ENCODE results near the gene LARP6. TPM values are rescaled to one million over a fixed set of nuclear protein-coding genes. Genes with fewer than 3 reads are reported as not detected.
A peak's percentile ranks its signal among the peaks of the same experiment; 100 is the strongest.

Gene LARP6
- total and polyA plus RNA-seq, 4 donors = 0.89 to 2.9 (median 1.5) TPM

- no peaks in the 10 kb centered on the region for H3K36me3 ChIP-seq (ENCODE audit: control insufficient read depth in 4 of 4, insufficient read depth in 3 of 4, low read depth in 1 of 4, low read length in 3 of 4)
- no peak overlapping the region for H3K9ac ChIP-seq (ENCODE audit: low read depth in 1 of 2, low read length in 2 of 2)
- peaks cover 0 to 14% (median 9%) of the 10 kb centered on the region in 4 donors for H3K4me1 ChIP-seq (ENCODE audit: control insufficient read depth in 4 of 4, insufficient read depth in 4 of 4, low read length in 3 of 4)
- no peak for DNase-seq (ENCODE audit: low spot score)
- no peaks in the 10 kb centered on the region for H3K27me3 ChIP-seq (ENCODE audit: control insufficient read depth in 4 of 4, insufficient read depth in 4 of 4, low read length in 3 of 4)
- no peak overlapping the region for H3K4me3 ChIP-seq (ENCODE audit: low read depth in 1 of 3, low read length in 3 of 3)
- no peaks in the 10 kb centered on the region for H3K9me3 ChIP-seq (ENCODE audit: control insufficient read depth in 4 of 4, low read length in 3 of 4)
- no peak overlapping the region for H3K27ac ChIP-seq (ENCODE audit: low read depth in 1 of 2, low read length in 2 of 2)
- 43% methylated on average over 6 of the region's 6 CpGs for WGBS
- TF ChIP-seq JUND (IDR thresholded peaks at IDR 0.05) (peak in 1 of 2 donors; percentile 20), FOXA2 (IDR thresholded peaks at IDR 0.05) (peak; percentile 49), HNF4A (conservative IDR thresholded peaks at IDR 0.05) (peak in 1 of 2 donors; percentile 50), TAF1 (conservative IDR thresholded peaks at IDR 0.05) (no peak), RXRA (IDR thresholded peaks at IDR 0.05) (peak in 1 of 2 donors; percentile 50)
Measured at GRCh38 chr15:70835415-70835814, 18.5 kb downstream of the LARP6 start.

DNA sequence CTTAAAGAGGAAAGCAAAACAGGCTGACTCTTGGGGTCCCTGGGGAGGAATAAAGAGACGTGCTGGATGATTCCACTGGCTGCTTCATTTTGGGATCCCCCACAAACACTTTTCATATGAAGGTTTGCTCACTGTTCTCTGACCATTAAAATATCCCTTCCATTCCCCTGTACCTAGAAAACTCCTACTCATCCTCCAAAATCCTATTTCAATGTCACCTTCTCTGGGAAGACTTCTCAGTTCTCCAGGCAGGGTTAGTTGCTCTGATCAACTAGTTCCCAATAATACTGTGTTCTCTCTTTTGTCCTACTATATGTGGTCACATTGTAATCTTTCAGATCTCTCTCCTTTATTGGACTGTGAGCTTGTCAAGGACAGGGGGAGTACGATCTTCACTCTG is 19.0 kb downstream of the LARP6 start:
- Histone ChIP-seq H3K9me3 (ENCODE audit: control insufficient read depth in 4 of 4, low read length in 3 of 4) (no peaks in the 10 kb centered on the region), H3K4me3 (ENCODE audit: low read depth in 1 of 3, low read length in 3 of 3) (no peak overlapping the region), H3K4me1 (ENCODE audit: control insufficient read depth in 4 of 4, insufficient read depth in 4 of 4, low read length in 3 of 4) (peaks cover 0 to 18% (median 13%) of the 10 kb centered on the region in 4 donors), H3K27me3 (ENCODE audit: control insufficient read depth in 4 of 4, insufficient read depth in 4 of 4, low read length in 3 of 4) (no peaks in the 10 kb centered on the region), H3K27ac (ENCODE audit: low read depth in 1 of 2, low read length in 2 of 2) (no peak overlapping the region), H3K9ac (ENCODE audit: low read depth in 1 of 2, low read length in 2 of 2) (no peak overlapping the region), H3K36me3 (ENCODE audit: control insufficient read depth in 4 of 4, insufficient read depth in 3 of 4, low read depth in 1 of 4, low read length in 3 of 4) (no peaks in the 10 kb centered on the region)
- DNase-seq (ENCODE audit: low spot score) = no peak
- WGBS = 89% methylated on average over 2 of the region's 2 CpGs
- TF ChIP-seq FOXA1 (IDR thresholded peaks at IDR 0.05) (no peak), RAD21 (IDR thresholded peaks at IDR 0.05) (no peak)
- TF ChIP-seq, protein P1, sequence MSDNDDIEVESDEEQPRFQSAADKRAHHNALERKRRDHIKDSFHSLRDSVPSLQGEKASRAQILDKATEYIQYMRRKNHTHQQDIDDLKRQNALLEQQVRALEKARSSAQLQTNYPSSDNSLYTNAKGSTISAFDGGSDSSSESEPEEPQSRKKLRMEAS (IDR thresholded peaks at IDR 0.05) = no peak

GRCh38 chr15:70833861-70834765 is 19.8 kb downstream of the LARP6 start:
- no peak for TF ChIP-seq FOXA2 (IDR thresholded peaks at IDR 0.05)
- TF ChIP-seq NR2F2 (IDR thresholded peaks at IDR 0.05) = no peak
- no peak for TF ChIP-seq FOXA1 (IDR thresholded peaks at IDR 0.05)
- TF ChIP-seq HNF4A (conservative IDR thresholded peaks at IDR 0.05) = no peak
- TF ChIP-seq HNF4G (IDR thresholded peaks at IDR 0.05) = no peak
- TF ChIP-seq YY1 (IDR thresholded peaks at IDR 0.05) = no peak
- no peak for TF ChIP-seq TAF1 (conservative IDR thresholded peaks at IDR 0.05)
- no peak for TF ChIP-seq JUND (IDR thresholded peaks at IDR 0.05)
- WGBS = 78% methylated on average over 9 of the region's 9 CpGs
- Histone ChIP-seq H3K36me3 (ENCODE audit: control insufficient read depth in 4 of 4, insufficient read depth in 3 of 4, low read depth in 1 of 4, low read length in 3 of 4) (no peaks in the 10 kb centered on the region), H3K4me1 (ENCODE audit: control insufficient read depth in 4 of 4, insufficient read depth in 4 of 4, low read length in 3 of 4) (peaks cover 0 to 25% (median 18%) of the 10 kb centered on the region in 4 donors), H3K27me3 (ENCODE audit: control insufficient read depth in 4 of 4, insufficient read depth in 4 of 4, low read length in 3 of 4) (no peaks in the 10 kb centered on the region), H3K9me3 (ENCODE audit: control insufficient read depth in 4 of 4, low read length in 3 of 4) (no peaks in the 10 kb centered on the region), H3K4me3 (ENCODE audit: low read depth in 1 of 3, low read length in 3 of 3) (no peak overlapping the region), H3K9ac (ENCODE audit: low read depth in 1 of 2, low read length in 2 of 2) (no peak overlapping the region), H3K27ac (ENCODE audit: low read depth in 1 of 2, low read length in 2 of 2) (no peak overlapping the region)
- DNase-seq (ENCODE audit: low spot score) = no peak

GRCh38 chr15:70833422-70833821 is 20.5 kb downstream of the LARP6 start:
- H3K9ac ChIP-seq (ENCODE audit: low read depth in 1 of 2, low read length in 2 of 2) = no peak overlapping the region
- no peaks in the 10 kb centered on the region for H3K27me3 ChIP-seq (ENCODE audit: control insufficient read depth in 4 of 4, insufficient read depth in 4 of 4, low read length in 3 of 4)
- TF ChIP-seq, protein P1 (IDR thresholded peaks at IDR 0.05) = no peak
- TF ChIP-seq FOXA1 (IDR thresholded peaks at IDR 0.05) = no peak
- no peak for TF ChIP-seq HNF4G (IDR thresholded peaks at IDR 0.05)
- TF ChIP-seq NR2F2 (IDR thresholded peaks at IDR 0.05) = no peak
- TF ChIP-seq TAF1 (conservative IDR thresholded peaks at IDR 0.05) = no peak
- no peak for TF ChIP-seq SP1 (IDR thresholded peaks at IDR 0.05)
- TF ChIP-seq FOXA2 (IDR thresholded peaks at IDR 0.05) = no peak
- no peak overlapping the region for H3K27ac ChIP-seq (ENCODE audit: low read depth in 1 of 2, low read length in 2 of 2)
- no peaks in the 10 kb centered on the region for H3K9me3 ChIP-seq (ENCODE audit: control insufficient read depth in 4 of 4, low read length in 3 of 4)
- 93% methylated on average over 3 of the region's 3 CpGs for WGBS
- no peak for DNase-seq (ENCODE audit: low spot score)
- no peaks in the 10 kb centered on the region for H3K36me3 ChIP-seq (ENCODE audit: control insufficient read depth in 4 of 4, insufficient read depth in 3 of 4, low read depth in 1 of 4, low read length in 3 of 4)
- peaks cover 0 to 25% (median 18%) of the 10 kb centered on the region in 4 donors for H3K4me1 ChIP-seq (ENCODE audit: control insufficient read depth in 4 of 4, insufficient read depth in 4 of 4, low read length in 3 of 4)
- H3K4me3 ChIP-seq (ENCODE audit: low read depth in 1 of 3, low read length in 3 of 3) = no peak overlapping the region
